Ovary (tissue), 9 donors: ENCODE results near the gene PSME1. TPM values are rescaled to one million over a fixed set of nuclear protein-coding genes. Genes with fewer than 3 reads are reported as not detected.

Experiments used
- DNase-seq, 5 donors: peaks; one replicate each; pipeline ENCODE4 v3.0.0-alpha.2; 2019 to 2020
- H3K27ac ChIP-seq, 2 donors: fragments of 200-600 bp; one replicate each; pipeline versions ENCODE4 v1.5.1 to v1.8.0; 2019 to 2022
- H3K27me3 ChIP-seq: fragments of 200-600 bp; one replicate; pipeline ENCODE4 v1.8.0; 2022
- H3K36me3 ChIP-seq: fragments of 200-600 bp; sonication (generic); one replicate; pipeline ENCODE4 v1.5.1; 2019
- H3K4me1 ChIP-seq: one replicate; pipeline ENCODE4 v1.8.1; 2013; ENCODE audit warnings: mild to moderate bottlenecking, moderate library complexity; ENCODE audit not compliant: insufficient read depth
- H3K4me3 ChIP-seq: fragments of 200-600 bp; sonication (generic); one replicate; pipeline ENCODE4 v1.5.1; 2017
- H3K9me3 ChIP-seq, 2 donors: fragments of 200-600 bp in 1 of 2; sonication (generic) in 1 of 2; one replicate each; pipeline versions ENCODE4 v1.5.1 to v1.8.1; 2013 to 2019; ENCODE audit warnings: mild to moderate bottlenecking in 1 of 2, moderate library complexity in 1 of 2
- EP300 ChIP-seq: sonication (generic); formaldehyde crosslinking; IDR thresholded peaks from one replicate; pipeline ENCODE4 v1.6.1; 2017; ENCODE audit warnings: antibody characterized with exemption
- POLR2A ChIP-seq: fragments of 450-650 bp; IDR thresholded peaks from one replicate; pipeline ENCODE4 v1.6.1; 2017; ENCODE audit warnings: antibody characterized with exemption, mild to moderate bottlenecking, moderate library complexity
- WGBS, 3 donors: extraction: QIAGEN DNeasy Blood & Tissue Kit in 1 of 3; methylation state at CpG; one replicate each; pipeline versions ENCODE4 v1.1.5 to v1.1.7; 2013 to 2017; 5-methylcytosine and 5-hydroxymethylcytosine counted together
- intact Hi-C, 4 donors: fragments of 100-400 bp; cut with DNase I; formaldehyde crosslinking; loops; one replicate each; pipeline versions ENCODE4 v1.11.0 to v1.15.1; 2022 to 2023
- polyA plus RNA-seq, 2 donors: library from polyadenylated mRNA; stranded (reverse); fragments of 200-250 nt in 1 of 2; fragments of 350-450 nt in 1 of 2; fragmentation: Illumina TruSeq in 1 of 2; extraction: RNeasy Lipid Tissue Mini Kit (QIAGEN cat#74804) in 1 of 2; gene quantifications; one replicate each; pipeline ENCODE4 v1.2.3, GENCODE V29; 2013 to 2014
- total RNA-seq, 7 donors: library from RNA; depleted of rRNA in 2 of 7; stranded (reverse); fragments of >200 nt in 2 of 7; fragmentation: NEBNext Ultra II Directional in 3 of 7; extraction: Animal tissue kit (Norgen Biotek cat#: 25700) in 3 of 7; gene quantifications; one replicate each; pipeline versions ENCODE4 v1.1.0 to v1.2.4, GENCODE V29; 2016 to 2023
- TF ChIP-seq, protein P1 (sequence below), 3 donors: fragments of 450-650 bp in 2 of 3; fragments of 200-600 bp in 1 of 3; IDR thresholded peaks; one replicate each; pipeline versions ENCODE4 v1.5.1 to v1.8.0; 2016 to 2022; ENCODE audit warnings: antibody characterized with exemption in 3 of 3, mild to moderate bottlenecking in 1 of 3
- donor health status: DM: no; HTN: no; CAD: no; lungs with moderate emphysema.
- donor health status: DM: no; HTN: no; CAD: no.
- donor health status: Bipolar disorder and iron deficiency.
- donor health status: DM: yes; HTN: yes; CAD: no.
- donor health status: DM: no; HTN: no; CAD: no.
- donor health status: DM: yes; HTN: yes; CAD: no.

PSME1 gene
- total and polyA plus RNA-seq, 9 donors = 93.6 to 261 (median 177) TPM

DNA sequence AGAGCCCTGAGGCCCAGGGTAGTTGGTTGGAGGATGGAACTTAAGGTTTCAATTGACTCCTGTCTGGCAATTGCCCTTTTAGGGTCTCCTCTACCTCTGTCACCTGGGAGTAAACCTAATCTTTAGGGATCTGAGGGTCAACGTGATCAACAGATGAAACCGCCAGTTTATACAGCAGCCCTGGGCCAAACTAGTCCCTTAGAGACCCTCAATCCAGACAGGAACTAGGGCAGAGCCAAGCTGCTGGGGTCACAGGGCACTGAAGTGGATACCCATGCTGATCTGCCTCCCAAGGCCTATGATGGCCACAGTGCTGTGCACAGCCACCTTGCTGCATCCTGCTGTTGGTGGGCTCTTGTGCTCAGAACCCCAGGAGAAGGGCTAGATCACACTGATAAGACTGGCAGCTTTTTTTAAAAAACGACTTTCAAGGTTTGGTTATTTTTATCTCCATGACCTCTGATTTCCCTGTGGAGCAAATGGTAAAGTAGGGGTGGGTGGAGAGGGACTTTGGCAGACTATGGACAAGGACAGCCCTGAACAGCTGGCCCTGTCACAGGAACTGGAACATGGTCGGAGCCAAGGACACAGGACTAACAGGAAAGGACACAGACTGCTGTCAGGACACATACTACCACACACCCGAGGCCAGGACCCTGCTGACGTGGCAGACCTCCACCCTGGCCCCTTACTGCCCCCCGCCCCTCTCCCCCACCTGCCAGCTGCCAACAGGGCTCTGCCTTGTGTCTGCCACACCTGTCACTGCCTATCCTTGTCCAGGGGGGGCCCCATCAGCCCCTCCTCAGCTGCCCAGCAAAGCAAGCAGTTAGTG, 5.1 kb upstream of the PSME1 start:
- DNase-seq = peak in 2 of 5 donors; percentile 16 to 29
- WGBS, 3 donors = 60 to 62% (median 62%) methylated on average over 7 of the region's 7 CpGs
- Histone ChIP-seq H3K4me3 (no peak overlapping the region), H3K36me3 (no peaks in the 10 kb centered on the region), H3K27me3 (no peaks in the 10 kb centered on the region), H3K4me1 (peaks cover 1% of the 10 kb centered on the region), H3K9me3 (no peaks in the 10 kb centered on the region), H3K27ac (no peak overlapping the region)
- intact Hi-C loops = no loop called here
- TF ChIP-seq POLR2A (no peak), EP300 (no peak)
- TF ChIP-seq, protein P1, sequence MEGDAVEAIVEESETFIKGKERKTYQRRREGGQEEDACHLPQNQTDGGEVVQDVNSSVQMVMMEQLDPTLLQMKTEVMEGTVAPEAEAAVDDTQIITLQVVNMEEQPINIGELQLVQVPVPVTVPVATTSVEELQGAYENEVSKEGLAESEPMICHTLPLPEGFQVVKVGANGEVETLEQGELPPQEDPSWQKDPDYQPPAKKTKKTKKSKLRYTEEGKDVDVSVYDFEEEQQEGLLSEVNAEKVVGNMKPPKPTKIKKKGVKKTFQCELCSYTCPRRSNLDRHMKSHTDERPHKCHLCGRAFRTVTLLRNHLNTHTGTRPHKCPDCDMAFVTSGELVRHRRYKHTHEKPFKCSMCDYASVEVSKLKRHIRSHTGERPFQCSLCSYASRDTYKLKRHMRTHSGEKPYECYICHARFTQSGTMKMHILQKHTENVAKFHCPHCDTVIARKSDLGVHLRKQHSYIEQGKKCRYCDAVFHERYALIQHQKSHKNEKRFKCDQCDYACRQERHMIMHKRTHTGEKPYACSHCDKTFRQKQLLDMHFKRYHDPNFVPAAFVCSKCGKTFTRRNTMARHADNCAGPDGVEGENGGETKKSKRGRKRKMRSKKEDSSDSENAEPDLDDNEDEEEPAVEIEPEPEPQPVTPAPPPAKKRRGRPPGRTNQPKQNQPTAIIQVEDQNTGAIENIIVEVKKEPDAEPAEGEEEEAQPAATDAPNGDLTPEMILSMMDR (IDR thresholded peaks at IDR 0.05) = no peak

DNA sequence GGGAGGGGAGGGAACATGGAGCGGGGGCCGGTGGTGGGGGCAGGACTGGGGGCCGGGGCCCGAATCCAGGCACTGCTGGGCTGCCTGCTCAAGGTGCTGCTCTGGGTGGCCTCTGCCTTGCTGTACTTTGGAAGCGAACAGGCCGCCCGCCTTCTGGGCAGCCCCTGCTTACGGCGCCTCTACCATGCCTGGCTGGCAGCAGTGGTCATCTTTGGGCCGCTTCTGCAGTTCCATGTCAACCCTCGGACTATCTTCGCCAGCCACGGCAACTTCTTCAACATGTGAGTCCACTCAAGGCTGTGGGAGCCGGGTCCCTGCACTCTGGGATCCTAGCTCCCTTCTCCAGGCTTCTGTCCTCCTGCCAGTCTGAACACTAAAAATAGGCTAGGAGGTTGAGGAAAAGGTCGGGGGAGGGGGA, 4.4 kb upstream of the PSME1 start:
- TF ChIP-seq POLR2A (no peak), EP300 (no peak)
- TF ChIP-seq, protein P1 (IDR thresholded peaks at IDR 0.05) = no peak
- Histone ChIP-seq H3K9me3 (no peaks in the 10 kb centered on the region), H3K4me3 (no peak overlapping the region), H3K27me3 (no peaks in the 10 kb centered on the region), H3K36me3 (no peaks in the 10 kb centered on the region), H3K27ac (no peak overlapping the region), H3K4me1 (peaks cover 2% of the 10 kb centered on the region)
- intact Hi-C loops = no loop called here
- peak in 1 of 5 donors; percentile 30 for DNase-seq
- WGBS, 3 donors = 82 to 87% (median 85%) methylated on average over 11 to 15 of the region's 15 CpGs

DNA sequence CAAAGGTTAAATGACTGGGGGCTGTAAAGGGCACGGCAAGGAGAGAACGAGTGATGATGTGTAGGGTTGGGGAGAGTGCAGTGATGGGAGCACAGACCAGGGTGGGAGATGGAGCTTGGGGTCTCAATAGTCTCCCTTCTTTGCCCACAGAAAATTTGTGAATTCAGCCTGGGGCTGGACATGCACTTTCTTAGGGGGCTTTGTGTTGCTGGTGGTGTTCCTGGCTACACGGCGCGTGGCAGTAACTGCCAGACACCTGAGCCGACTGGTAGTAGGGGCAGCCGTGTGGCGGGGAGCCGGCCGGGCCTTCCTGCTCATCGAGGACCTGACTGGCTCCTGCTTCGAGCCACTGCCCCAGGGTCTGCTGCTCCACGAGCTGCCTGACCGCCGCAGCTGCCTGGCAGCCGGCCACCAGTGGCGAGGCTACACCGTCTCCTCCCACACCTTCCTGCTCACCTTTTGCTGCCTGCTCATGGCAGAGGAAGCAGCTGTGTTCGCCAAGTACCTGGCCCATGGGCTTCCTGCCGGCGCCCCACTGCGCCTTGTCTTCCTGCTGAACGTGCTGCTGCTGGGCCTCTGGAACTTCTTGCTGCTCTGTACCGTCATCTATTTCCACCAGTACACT, 3.8 kb upstream of the PSME1 start:
- DNase-seq = peak in 1 of 5 donors; percentile 39
- 70 to 75% (median 72%) methylated on average over 22 to 24 of the region's 24 CpGs for WGBS, 3 donors
- Histone ChIP-seq H3K4me3 (no peak overlapping the region), H3K36me3 (no peaks in the 10 kb centered on the region), H3K4me1 (peaks cover 7% of the 10 kb centered on the region), H3K27me3 (no peaks in the 10 kb centered on the region), H3K27ac (no peak overlapping the region), H3K9me3 (no peaks in the 10 kb centered on the region)
- TF ChIP-seq EP300 = no peak
- no peak for TF ChIP-seq POLR2A
- TF ChIP-seq, protein P1 (IDR thresholded peaks at IDR 0.05) = no peak
- intact Hi-C loops = no loop called here

DNA sequence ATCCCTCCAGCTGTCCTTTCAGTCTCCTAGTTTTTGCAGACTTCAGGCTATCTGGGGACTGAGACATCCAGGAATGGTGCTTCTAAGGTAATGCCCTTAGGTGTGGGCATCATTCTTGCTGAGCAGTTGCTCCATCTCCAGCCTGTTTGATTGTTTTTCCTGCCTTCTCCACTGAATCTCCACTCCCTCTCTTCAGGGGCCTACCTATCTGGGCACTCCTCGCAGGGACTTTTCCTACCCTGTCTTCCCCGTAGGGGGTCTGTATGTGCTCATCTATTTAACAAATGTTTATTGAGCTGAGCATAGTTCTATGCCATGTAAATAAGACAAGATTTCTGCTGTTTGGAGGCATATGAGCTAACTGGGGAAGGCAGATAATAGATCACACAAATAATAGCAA, 3.0 kb upstream of the PSME1 start:
- Histone ChIP-seq H3K36me3 (no peaks in the 10 kb centered on the region), H3K4me1 (peaks cover 7% of the 10 kb centered on the region), H3K4me3 (no peak overlapping the region), H3K9me3 (no peaks in the 10 kb centered on the region), H3K27me3 (no peaks in the 10 kb centered on the region), H3K27ac (no peak overlapping the region)
- intact Hi-C loops = no loop called here
- no peak for DNase-seq
- WGBS, 3 donors = 91 to 98% (median 94%) methylated on average over 2 of the region's 2 CpGs
- TF ChIP-seq EP300 = no peak
- TF ChIP-seq POLR2A = no peak
- TF ChIP-seq, protein P1 (IDR thresholded peaks at IDR 0.05) = no peak
